Neural progenitor cell (in vitro differentiated cells): Measurements from ENCODE around the gene MRO.

Experiments
- EZH2phosphoT487 ChIP-seq: fragments of 200-600 bp; sonication (generic); IDR thresholded peaks from 2 replicates; pipeline ENCODE4 v1.6.1; 2017; ENCODE audit warnings: antibody characterized with exemption
- TF ChIP-seq, protein P1 (sequence below): fragments of 200-600 bp; sonication (generic); IDR thresholded peaks from 2 replicates; pipeline ENCODE4 v1.5.1; 2017; ENCODE audit warnings: antibody characterized with exemption, mild to moderate bottlenecking

DNA sequence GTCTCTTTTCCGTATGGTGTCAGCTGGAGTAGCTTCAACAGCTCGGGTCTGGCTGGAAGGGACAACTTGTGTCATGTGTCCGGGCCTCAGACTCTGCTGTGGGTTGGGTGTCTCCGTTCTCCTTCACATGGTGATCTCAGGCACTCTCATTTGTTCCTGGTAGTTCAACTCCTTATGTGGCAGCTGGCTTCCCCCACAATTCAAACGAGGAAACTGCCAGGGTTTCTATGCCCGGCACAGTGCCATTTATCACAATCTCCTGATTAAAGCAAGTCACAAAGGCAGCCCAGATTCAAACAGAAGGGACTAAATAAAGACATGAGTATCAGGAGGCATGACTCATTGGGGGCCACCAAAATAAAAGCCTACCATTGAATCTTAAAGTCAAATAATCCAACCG lies 22.7 kb downstream of the MRO start:
- TF ChIP-seq, protein P1, sequence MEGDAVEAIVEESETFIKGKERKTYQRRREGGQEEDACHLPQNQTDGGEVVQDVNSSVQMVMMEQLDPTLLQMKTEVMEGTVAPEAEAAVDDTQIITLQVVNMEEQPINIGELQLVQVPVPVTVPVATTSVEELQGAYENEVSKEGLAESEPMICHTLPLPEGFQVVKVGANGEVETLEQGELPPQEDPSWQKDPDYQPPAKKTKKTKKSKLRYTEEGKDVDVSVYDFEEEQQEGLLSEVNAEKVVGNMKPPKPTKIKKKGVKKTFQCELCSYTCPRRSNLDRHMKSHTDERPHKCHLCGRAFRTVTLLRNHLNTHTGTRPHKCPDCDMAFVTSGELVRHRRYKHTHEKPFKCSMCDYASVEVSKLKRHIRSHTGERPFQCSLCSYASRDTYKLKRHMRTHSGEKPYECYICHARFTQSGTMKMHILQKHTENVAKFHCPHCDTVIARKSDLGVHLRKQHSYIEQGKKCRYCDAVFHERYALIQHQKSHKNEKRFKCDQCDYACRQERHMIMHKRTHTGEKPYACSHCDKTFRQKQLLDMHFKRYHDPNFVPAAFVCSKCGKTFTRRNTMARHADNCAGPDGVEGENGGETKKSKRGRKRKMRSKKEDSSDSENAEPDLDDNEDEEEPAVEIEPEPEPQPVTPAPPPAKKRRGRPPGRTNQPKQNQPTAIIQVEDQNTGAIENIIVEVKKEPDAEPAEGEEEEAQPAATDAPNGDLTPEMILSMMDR = no peak
- no peak for TF ChIP-seq EZH2phosphoT487
